Activated CD4-positive, alpha-beta T cell treated with anti-CD3 and anti-CD28 coated beads, Interleukin-2, amount 10 ng/mL, durations not matched to agents 24 days and 14 days (primary cell): ENCODE data around the gene EXOC3L1. TPM values are rescaled to one million over a fixed set of nuclear protein-coding genes. Genes with fewer than 3 reads are reported as not detected.

ENCODE experiments used
- DNase-seq: peaks from one replicate; pipeline ENCODE4 v3.0.0; 2022
- H3K27ac Mint-ChIP-seq: one replicate; pipeline ENCODE4 v1.8.0; 2022; ENCODE audit warnings: mild to moderate bottlenecking, mixed read lengths
- H3K27me3 Mint-ChIP-seq: one replicate; pipeline ENCODE4 v1.8.0; 2022; ENCODE audit warnings: mixed read lengths
- H3K36me3 Mint-ChIP-seq: one replicate; pipeline ENCODE4 v1.8.0; 2022; ENCODE audit warnings: low read depth, mild to moderate bottlenecking, mixed read lengths
- H3K4me1 Mint-ChIP-seq: one replicate; pipeline ENCODE4 v1.8.0; 2021; ENCODE audit warnings: mixed read lengths
- H3K4me3 Mint-ChIP-seq: one replicate; pipeline ENCODE4 v1.8.0; 2022; ENCODE audit warnings: mild to moderate bottlenecking, moderate library complexity, mixed read lengths
- H3K9me3 Mint-ChIP-seq: one replicate; pipeline ENCODE4 v1.8.0; 2021; ENCODE audit warnings: mixed read lengths
- intact Hi-C: fragments of 100-400 bp; cut with micrococcal nuclease; formaldehyde crosslinking; loops from one replicate; pipeline ENCODE4 v1.15.1; 2023
- total RNA-seq: library from RNA; stranded (reverse); gene quantifications from 2 replicates; pipeline ENCODE4 v1.2.3, GENCODE V29; 2022

EXOC3L1 gene
- total RNA-seq, 1 donor from 2014 or later, result 0.12 TPM

GRCh38 chr16:67151431-67152097 lies 38.4 kb downstream of the EXOC3L1 start:
- H3K4me1 Mint-ChIP-seq, result peaks cover 40% of the 10 kb centered on the region

GRCh38 chr16:67150833-67151396 lies 39.0 kb downstream of the EXOC3L1 start, which contains the start of gene B3GNT9:
Gene B3GNT9, minus strand, starts transcription at chr16:67150998. Its CDS starts 513 bp downstream, at chr16:67150485.
- Mint-ChIP-seq H3K27ac (peak within 1 kb of the TSS; percentile 62), H3K4me3 (peak within 1 kb of the TSS; percentile 70), H3K4me1 (peaks cover 34% of the 10 kb centered on the region), H3K36me3 (peaks cover 42% of the 10 kb centered on the region), H3K9me3 (no peaks in the 10 kb centered on the region), H3K27me3 (no peaks in the 10 kb centered on the region)
- intact Hi-C loops, result no loop called here
- peak; percentile 85 for DNase-seq

More at GRCh38 chr16:67151431-67152097, 38.4 kb downstream of the EXOC3L1 start:
- H3K27ac Mint-ChIP-seq, result peak overlapping the region; percentile 62
- intact Hi-C loops, result no loop called here
- peak overlapping the region; percentile 70 for H3K4me3 Mint-ChIP-seq
- peak; percentile 61 for DNase-seq
- no peaks in the 10 kb centered on the region for H3K27me3 Mint-ChIP-seq
- no peaks in the 10 kb centered on the region for H3K9me3 Mint-ChIP-seq
- H3K36me3 Mint-ChIP-seq, result peaks cover 40% of the 10 kb centered on the region

- no peak overlapping the region for H3K27ac Mint-ChIP-seq
- peak overlapping the region; percentile 70 for H3K4me3 Mint-ChIP-seq
- DNase-seq, result peak; percentile 85
- intact Hi-C loops, result no loop called here
- no peaks in the 10 kb centered on the region for H3K27me3 Mint-ChIP-seq
- H3K9me3 Mint-ChIP-seq, result no peaks in the 10 kb centered on the region
- H3K4me1 Mint-ChIP-seq, result peaks cover 30% of the 10 kb centered on the region
- H3K36me3 Mint-ChIP-seq, result peaks cover 42% of the 10 kb centered on the region
Measured at GRCh38 chr16:67150047-67150832, 39.7 kb downstream of the EXOC3L1 start.

- peaks cover 29% of the 10 kb centered on the region for H3K4me1 Mint-ChIP-seq
- H3K27ac Mint-ChIP-seq, result no peak overlapping the region
- no peaks in the 10 kb centered on the region for H3K9me3 Mint-ChIP-seq
- peaks cover 44% of the 10 kb centered on the region for H3K36me3 Mint-ChIP-seq
- H3K27me3 Mint-ChIP-seq, result no peaks in the 10 kb centered on the region
- intact Hi-C loops, result no loop called here
- H3K4me3 Mint-ChIP-seq, result peak overlapping the region; percentile 57
- DNase-seq, result no peak
Measured at GRCh38 chr16:67149276-67150046, 40.5 kb downstream of the EXOC3L1 start.

GRCh38 chr16:67148656-67149275 lies 41.2 kb downstream of the EXOC3L1 start:
- DNase-seq, result no peak
- Mint-ChIP-seq H3K4me3 (peak overlapping the region; percentile 57), H3K27ac (no peak overlapping the region)

GRCh38 chr16:67148221-67148620 lies 41.7 kb downstream of the EXOC3L1 start:
- DNase-seq, result no peak
- Mint-ChIP-seq H3K27ac (no peak overlapping the region), H3K27me3 (no peaks in the 10 kb centered on the region), H3K36me3 (peaks cover 42% of the 10 kb centered on the region), H3K4me3 (peak overlapping the region; percentile 4), H3K4me1 (peaks cover 21% of the 10 kb centered on the region), H3K9me3 (no peaks in the 10 kb centered on the region)
- intact Hi-C loops, result no loop called here

More at GRCh38 chr16:67148656-67149275, 41.2 kb downstream of the EXOC3L1 start:
- intact Hi-C loops, result no loop called here
- peaks cover 25% of the 10 kb centered on the region for H3K4me1 Mint-ChIP-seq
- H3K27me3 Mint-ChIP-seq, result no peaks in the 10 kb centered on the region
- H3K9me3 Mint-ChIP-seq, result no peaks in the 10 kb centered on the region
- H3K36me3 Mint-ChIP-seq, result peaks cover 42% of the 10 kb centered on the region

- Mint-ChIP-seq H3K9me3 (no peaks in the 10 kb centered on the region), H3K27ac (no peak overlapping the region), H3K27me3 (no peaks in the 10 kb centered on the region), H3K4me1 (peaks cover 15% of the 10 kb centered on the region), H3K36me3 (peaks cover 40% of the 10 kb centered on the region), H3K4me3 (no peak overlapping the region)
- intact Hi-C loops, result no loop called here
- no peak for DNase-seq
Measured at GRCh38 chr16:67147437-67148140, 42.3 kb downstream of the EXOC3L1 start.

- H3K27me3 Mint-ChIP-seq, result no peaks in the 10 kb centered on the region
- H3K9me3 Mint-ChIP-seq, result no peaks in the 10 kb centered on the region
- intact Hi-C loops, result no loop called here
- peaks cover 46% of the 10 kb centered on the region for H3K36me3 Mint-ChIP-seq
- H3K4me3 Mint-ChIP-seq, result no peak overlapping the region
- no peak overlapping the region for H3K27ac Mint-ChIP-seq
- H3K4me1 Mint-ChIP-seq, result peaks cover 12% of the 10 kb centered on the region
- DNase-seq, result no peak
Measured at GRCh38 chr16:67146523-67147357, 43.2 kb downstream of the EXOC3L1 start.

GRCh38 chr16:67145746-67146145 lies 44.2 kb downstream of the EXOC3L1 start:
- Mint-ChIP-seq H3K9me3 (no peaks in the 10 kb centered on the region), H3K4me1 (peaks cover 4% of the 10 kb centered on the region), H3K36me3 (peaks cover 50% of the 10 kb centered on the region), H3K27ac (no peak overlapping the region), H3K27me3 (no peaks in the 10 kb centered on the region), H3K4me3 (no peak overlapping the region)
- intact Hi-C loops, result no loop called here
- no peak for DNase-seq

GRCh38 chr16:67144943-67145342 lies 45.0 kb downstream of the EXOC3L1 start:
- Mint-ChIP-seq H3K36me3 (peaks cover 58% of the 10 kb centered on the region), H3K4me1 (peaks cover 4% of the 10 kb centered on the region), H3K4me3 (no peak overlapping the region), H3K27me3 (no peaks in the 10 kb centered on the region), H3K9me3 (no peaks in the 10 kb centered on the region), H3K27ac (peak overlapping the region; percentile 38)
- DNase-seq, result no peak
- intact Hi-C loops, result no loop called here

GRCh38 chr16:67142342-67142741 lies 47.6 kb downstream of the EXOC3L1 start:
- H3K9me3 Mint-ChIP-seq, result no peaks in the 10 kb centered on the region
- H3K27ac Mint-ChIP-seq, result no peak overlapping the region
- H3K36me3 Mint-ChIP-seq, result peaks cover 51% of the 10 kb centered on the region
- H3K4me3 Mint-ChIP-seq, result no peak overlapping the region
- no peak for DNase-seq
- no peaks in the 10 kb centered on the region for H3K4me1 Mint-ChIP-seq
- no peaks in the 10 kb centered on the region for H3K27me3 Mint-ChIP-seq
- intact Hi-C loops, result no loop called here

- intact Hi-C loops, result no loop called here
- Mint-ChIP-seq H3K27ac (no peak overlapping the region), H3K9me3 (no peaks in the 10 kb centered on the region), H3K4me3 (no peak overlapping the region), H3K27me3 (no peaks in the 10 kb centered on the region), H3K36me3 (peaks cover 51% of the 10 kb centered on the region), H3K4me1 (no peaks in the 10 kb centered on the region)
- no peak for DNase-seq
Measured at GRCh38 chr16:67141391-67141790, 48.5 kb downstream of the EXOC3L1 start.
